Neutrophil (primary cell): ENCODE results near the gene CSTF1.
A peak's percentile ranks its signal among the peaks of the same experiment; 100 is the strongest.

Experiments used
- H3K27ac ChIP-seq: fragments of 200-600 bp; sonication (generic); 2 replicates; pipeline ENCODE4 v1.5.1; 2016; ENCODE audit warnings: mild to moderate bottlenecking, moderate library complexity
- H3K27me3 ChIP-seq: fragments of 200-600 bp; sonication (generic); 2 replicates; pipeline ENCODE4 v1.6.0; 2016; ENCODE audit warnings: mild to moderate bottlenecking
- H3K36me3 ChIP-seq: fragments of 200-600 bp; sonication (generic); 2 replicates; pipeline ENCODE4 v1.5.1; 2017
- H3K4me1 ChIP-seq, 2 experiments: fragments of 200-600 bp in 1 of 2; sonication (generic) in 1 of 2; 1 replicate in 1 of 2; 2 replicates in 1 of 2; pipeline versions ENCODE4 v1.5.1 to v1.6.1; 2013 to 2016; ENCODE audit warnings: low read depth in 1 of 2, low read length in 1 of 2, mild to moderate bottlenecking in 1 of 2, moderate library complexity in 1 of 2; ENCODE audit not compliant: control insufficient read depth in 1 of 2, insufficient read depth in 1 of 2
- H3K4me3 ChIP-seq, 2 experiments: fragments of 200-600 bp in 1 of 2; sonication (generic) in 1 of 2; 1 replicate in 1 of 2; 2 replicates in 1 of 2; pipeline ENCODE4 v1.5.1; 2013 to 2016; ENCODE audit warnings: low read depth in 1 of 2, low read length in 1 of 2, mild to moderate bottlenecking in 1 of 2, moderate library complexity in 1 of 2
- H3K9me3 ChIP-seq: fragments of 200-600 bp; sonication (generic); 2 replicates; pipeline ENCODE4 v1.5.1; 2016
- CTCF ChIP-seq: fragments of 200-600 bp; sonication (generic); IDR thresholded peaks from 2 replicates; pipeline ENCODE4 v1.5.1; 2016; ENCODE audit warnings: antibody characterized with exemption

CSTF1 gene

GRCh38 chr20:56429502-56429901 lies 37.1 kb downstream of the CSTF1 start:
- peaks cover 12% of the 10 kb centered on the region for H3K36me3 ChIP-seq
- no peaks in the 10 kb centered on the region for H3K27me3 ChIP-seq
- peak overlapping the region; percentile 64 to 72 for H3K4me3 ChIP-seq
- peak overlapping the region; percentile 97 for H3K27ac ChIP-seq
- peaks cover 72 to 78% of the 10 kb centered on the region in 2 experiments for H3K4me1 ChIP-seq
- no peaks in the 10 kb centered on the region for H3K9me3 ChIP-seq
- no peak for TF ChIP-seq CTCF

GRCh38 chr20:56429941-56430340 lies 37.5 kb downstream of the CSTF1 start:
- TF ChIP-seq CTCF: no peak
- peaks cover 12% of the 10 kb centered on the region for H3K36me3 ChIP-seq
- peak overlapping the region; percentile 97 for H3K27ac ChIP-seq
- peak overlapping the region; percentile 64 to 72 for H3K4me3 ChIP-seq
- H3K27me3 ChIP-seq: no peaks in the 10 kb centered on the region
- H3K9me3 ChIP-seq: no peaks in the 10 kb centered on the region
- H3K4me1 ChIP-seq: peaks cover 67 to 73% of the 10 kb centered on the region in 2 experiments

- Histone ChIP-seq H3K4me3 (peak overlapping the region; percentile 64 to 72), H3K9me3 (no peaks in the 10 kb centered on the region), H3K4me1 (peaks cover 62 to 68% of the 10 kb centered on the region in 2 experiments), H3K27me3 (no peaks in the 10 kb centered on the region), H3K36me3 (peaks cover 12% of the 10 kb centered on the region), H3K27ac (peak overlapping the region; percentile 97)
- no peak for TF ChIP-seq CTCF
Measured at GRCh38 chr20:56430461-56430860, 38.0 kb downstream of the CSTF1 start.

- Histone ChIP-seq H3K27ac (peak overlapping the region; percentile 97), H3K4me1 (peaks cover 58 to 65% of the 10 kb centered on the region in 2 experiments)
Measured at GRCh38 chr20:56430957-56431356, 38.5 kb downstream of the CSTF1 start.

GRCh38 chr20:56431471-56431870 lies 39.0 kb downstream of the CSTF1 start:
- peak overlapping the region; percentile 97 for H3K27ac ChIP-seq
- TF ChIP-seq CTCF: no peak
- no peak overlapping the region for H3K4me3 ChIP-seq
- no peaks in the 10 kb centered on the region for H3K9me3 ChIP-seq
- peaks cover 14% of the 10 kb centered on the region for H3K36me3 ChIP-seq
- no peaks in the 10 kb centered on the region for H3K27me3 ChIP-seq
- peaks cover 53 to 60% of the 10 kb centered on the region in 2 experiments for H3K4me1 ChIP-seq

More at GRCh38 chr20:56430957-56431356, 38.5 kb downstream of the CSTF1 start:
- Histone ChIP-seq H3K36me3 (peaks cover 12% of the 10 kb centered on the region), H3K27me3 (no peaks in the 10 kb centered on the region), H3K4me3 (peak overlapping the region in 1 of 2 experiments; percentile 72), H3K9me3 (no peaks in the 10 kb centered on the region)
- TF ChIP-seq CTCF: no peak
